A673 (cell line): ENCODE data around the gene CSNK1A1L. TPM values are rescaled to one million over a fixed set of nuclear protein-coding genes. Genes with fewer than 3 reads are reported as not detected.

Experiments used
- total RNA-seq: library from RNA; stranded (reverse); gene quantifications from 2 replicates; pipeline ENCODE4 v1.2.3, GENCODE V29; 2021

The CSNK1A1L gene
- total RNA-seq, 1 experiment from 2014 or later: not detected

Other genes starting within 250 kb of the CSNK1A1L start
- gene SMAD9, start 185.4 kb downstream of the CSNK1A1L start, total RNA-seq: 23.3 and 24.6 TPM in 2 replicates
- 45.4 and 52.0 TPM in 2 replicates for gene ALG5, start 106.3 kb downstream of the CSNK1A1L start, total RNA-seq
- 95.8 and 117 TPM in 2 replicates for gene EXOSC8, start 104.9 kb downstream of the CSNK1A1L start, total RNA-seq
- 82.6 and 94.4 TPM in 2 replicates for gene SUPT20H, start 46.0 kb downstream of the CSNK1A1L start, total RNA-seq